DMS114 treated with DMSO at 0.1 percent for 48 hours (cell line): Measurements from ENCODE around the gene CLINT1.
"Not testable (repeated sequence)": the region's sequence is repeated elsewhere in the genome, so short reads cannot be mapped to it uniquely, and the experiment has no call there.

Source experiments
- DNase-seq: peaks from one replicate; lab custom pipeline; 2025; ENCODE audit not compliant: unreplicated experiment; lab: John Stamatoyannopoulos, UW

CLINT1 gene

DNA sequence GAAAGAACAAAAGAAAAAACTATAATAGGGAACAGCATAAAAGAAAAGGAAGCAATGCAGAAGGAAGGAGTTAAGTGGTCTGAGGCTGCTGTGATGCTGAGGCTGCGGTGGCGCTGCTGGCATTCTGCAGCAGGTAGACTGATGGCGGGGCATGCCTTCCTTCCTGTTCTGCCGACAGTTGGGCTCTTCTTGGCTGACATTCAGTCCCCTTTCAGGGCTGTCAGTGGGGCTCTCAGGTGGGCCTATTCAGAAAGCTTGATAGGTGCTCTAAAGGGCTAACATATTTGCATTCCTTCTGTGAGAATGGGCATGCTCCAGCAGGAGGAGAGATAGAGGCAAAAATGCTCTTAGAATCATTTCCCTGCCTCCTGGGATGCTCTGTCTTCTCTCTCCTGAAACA is 5.1 kb upstream of the CLINT1 start:
- no peak for DNase-seq

DNA sequence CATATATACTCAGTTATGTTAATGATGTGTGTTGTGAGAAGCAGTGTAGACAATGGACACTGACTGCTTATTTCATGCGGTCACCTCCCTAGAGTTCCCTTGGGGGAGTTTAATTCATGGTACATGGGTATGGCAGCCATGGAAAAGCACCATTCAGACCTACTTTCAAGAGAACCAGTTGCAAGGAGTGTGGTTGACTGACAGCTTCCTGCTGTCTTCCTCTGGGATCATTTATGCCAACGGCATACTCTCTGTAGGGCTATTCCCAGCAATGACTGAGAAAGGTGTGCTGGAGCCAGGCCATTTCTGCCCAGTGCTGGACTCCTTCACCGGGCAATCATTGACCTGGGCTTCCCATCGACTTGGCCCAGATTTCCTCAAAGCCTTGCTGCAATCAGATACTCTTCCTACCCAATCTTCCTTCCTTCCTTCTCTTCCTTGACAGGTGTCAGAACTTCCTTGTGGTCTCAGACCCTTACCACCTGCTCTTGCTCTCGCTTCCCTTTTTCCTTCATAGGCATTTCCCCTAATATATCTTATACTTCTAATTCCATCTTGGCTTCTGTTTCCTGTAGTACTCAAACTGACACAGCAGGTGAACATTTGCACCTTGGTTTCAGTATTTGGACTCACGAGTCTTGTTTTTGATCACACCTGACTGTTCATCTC is 3.4 kb upstream of the CLINT1 start:
- no peak for DNase-seq

DNA sequence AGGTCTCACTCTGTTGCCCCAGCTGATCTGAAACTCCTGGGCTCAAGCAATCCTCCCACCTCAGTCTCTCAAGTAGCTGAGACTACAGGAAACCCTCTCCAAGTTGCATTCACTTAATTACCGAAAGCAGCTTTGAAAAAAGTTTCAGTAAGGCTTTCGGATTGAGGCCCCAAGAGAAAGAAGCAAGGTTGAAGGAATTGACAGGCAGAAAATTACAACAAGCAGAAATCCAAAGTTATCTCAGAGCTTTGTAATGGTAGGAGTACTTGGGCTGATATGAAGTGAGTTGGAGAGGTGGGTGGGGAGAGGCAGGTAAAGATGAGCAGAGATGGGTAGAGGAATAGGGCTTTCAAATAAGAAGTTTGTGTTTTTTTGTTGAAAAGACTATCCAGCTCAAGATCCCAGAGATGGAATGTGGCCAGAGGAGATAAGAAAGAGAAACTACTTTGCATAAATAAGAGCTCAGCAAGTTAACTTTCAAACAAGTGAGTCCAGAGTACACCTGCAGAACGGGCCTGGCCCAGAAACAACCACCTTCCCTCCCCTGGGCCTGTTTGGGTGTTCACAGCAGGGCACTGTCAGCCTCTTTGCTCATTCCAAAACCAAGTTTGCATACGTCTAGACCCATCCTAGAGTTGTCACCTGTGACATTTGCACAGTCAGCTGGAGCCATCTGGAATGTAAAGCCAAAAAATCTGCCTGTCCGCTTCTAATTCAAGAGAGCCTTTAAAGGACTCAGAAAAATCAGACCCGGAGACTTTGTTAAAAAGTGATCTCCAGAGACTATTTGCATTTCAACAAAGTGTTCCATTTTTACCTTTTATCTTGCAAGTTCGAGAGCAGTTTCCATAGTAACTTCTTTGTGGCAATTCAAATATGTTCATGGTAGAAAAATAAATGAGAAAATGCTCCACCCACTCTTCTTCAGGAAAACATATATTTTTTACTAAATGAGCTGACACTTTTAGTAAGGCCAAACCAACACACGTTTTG is 2.2 kb upstream of the CLINT1 start:
- DNase-seq, result no peak

GRCh38 chr5:157859227-157859575 is 256 bp upstream of the CLINT1 start:
- no peak for DNase-seq

GRCh38 chr5:157857816-157858526 is 974 bp downstream of the CLINT1 start:
- no peak for DNase-seq

DNA sequence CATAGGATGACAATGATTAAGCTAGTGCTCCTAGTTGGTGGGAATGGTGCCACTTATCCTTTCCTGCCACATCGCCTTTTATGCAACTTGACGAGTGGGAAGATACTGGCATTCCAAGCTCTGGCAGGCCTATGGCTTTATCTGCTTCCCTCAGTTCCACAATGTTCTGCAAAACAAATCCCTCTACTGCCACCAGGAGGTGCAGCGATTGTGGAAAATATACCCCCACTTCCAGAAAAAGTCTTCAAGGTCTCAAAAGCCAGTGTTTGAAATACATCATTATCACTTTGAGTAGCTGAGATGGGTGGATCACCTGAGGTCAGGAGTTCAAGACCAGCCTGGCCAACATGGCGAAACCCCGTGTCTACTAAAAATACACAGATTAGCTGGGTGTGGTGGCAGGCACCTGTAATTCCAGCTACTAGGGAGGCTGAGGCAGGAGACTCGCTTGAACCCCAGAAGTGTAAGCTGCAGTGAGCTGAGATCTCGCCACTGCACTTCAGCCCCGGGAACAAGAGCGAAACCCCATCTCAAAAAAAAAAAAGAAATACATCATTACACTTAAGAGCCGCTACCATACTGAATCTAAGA is 3.4 kb downstream of the CLINT1 start:
- DNase-seq, result peak; percentile 47

DNA sequence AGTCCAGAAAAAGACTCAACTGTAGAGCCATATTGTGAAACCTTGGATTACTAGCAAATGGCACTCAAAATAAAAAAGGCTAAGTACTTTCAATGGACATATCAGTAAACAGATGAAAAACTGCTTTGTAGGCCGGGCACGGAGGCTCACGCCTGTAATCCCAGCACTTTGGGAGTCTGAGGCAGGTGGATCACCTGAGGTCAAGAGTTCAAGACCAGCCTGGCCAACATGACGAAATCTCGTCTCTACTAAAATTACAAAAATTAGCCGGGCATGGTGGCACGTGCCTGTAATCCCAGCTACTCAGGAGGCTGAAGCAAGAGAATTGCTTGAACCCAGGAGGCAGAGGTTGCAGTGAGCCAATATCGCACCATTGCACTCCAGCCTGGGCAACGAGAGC is 5.6 kb downstream of the CLINT1 start:
- not testable (repeated sequence) for DNase-seq

DNA sequence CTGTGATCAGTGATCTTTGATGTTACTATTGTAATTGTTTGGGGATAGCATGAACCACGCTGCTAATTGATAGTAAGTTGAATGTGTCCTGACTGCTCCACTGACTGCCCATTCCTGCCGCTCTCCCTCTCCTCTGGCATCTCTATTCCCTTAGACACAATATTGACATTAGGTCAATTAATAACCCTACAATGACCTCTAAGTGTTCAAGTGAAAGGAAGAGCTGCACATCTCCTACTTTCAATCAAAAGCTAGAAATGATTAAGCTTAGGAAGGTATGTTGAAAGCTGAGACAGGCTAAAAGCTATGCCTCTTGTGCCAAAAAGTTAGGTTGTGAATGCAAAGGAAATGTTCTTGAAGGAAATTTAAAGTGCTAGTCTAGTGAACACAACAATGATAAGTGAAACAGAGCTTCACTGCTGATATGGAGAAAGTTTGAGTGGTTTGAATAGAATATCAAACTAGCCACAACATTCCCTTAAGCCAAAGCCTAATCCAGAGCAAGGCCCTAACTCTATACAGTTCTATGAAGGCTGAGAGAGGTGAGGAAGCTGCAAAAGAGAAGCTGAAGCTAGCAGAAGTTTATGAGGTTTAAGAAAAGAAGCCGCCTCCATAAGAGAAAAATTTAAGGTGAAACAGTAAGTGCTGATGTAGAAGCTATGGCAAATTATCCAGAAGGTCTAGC is 12.9 kb downstream of the CLINT1 start:
- DNase-seq, result no peak

DNA sequence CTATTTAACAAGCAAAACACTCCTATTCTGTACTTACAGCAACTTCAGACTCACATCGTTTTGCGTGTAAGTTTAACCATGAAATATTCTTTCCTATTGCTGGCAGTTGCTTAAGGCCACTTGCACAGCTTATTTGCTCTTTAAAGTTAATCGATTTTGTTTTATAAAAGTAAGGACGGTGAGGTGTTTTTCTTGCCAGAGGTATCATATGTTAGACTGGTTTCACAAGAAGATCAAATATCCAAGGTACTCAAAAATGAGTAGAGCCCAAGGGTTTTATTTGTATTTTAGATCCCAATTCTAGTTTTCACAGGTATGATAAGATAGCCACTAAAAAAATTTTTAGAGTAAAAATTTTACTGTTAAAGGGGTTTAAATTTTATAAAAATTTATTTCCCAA is 16.2 kb downstream of the CLINT1 start:
- DNase-seq, result no peak

DNA sequence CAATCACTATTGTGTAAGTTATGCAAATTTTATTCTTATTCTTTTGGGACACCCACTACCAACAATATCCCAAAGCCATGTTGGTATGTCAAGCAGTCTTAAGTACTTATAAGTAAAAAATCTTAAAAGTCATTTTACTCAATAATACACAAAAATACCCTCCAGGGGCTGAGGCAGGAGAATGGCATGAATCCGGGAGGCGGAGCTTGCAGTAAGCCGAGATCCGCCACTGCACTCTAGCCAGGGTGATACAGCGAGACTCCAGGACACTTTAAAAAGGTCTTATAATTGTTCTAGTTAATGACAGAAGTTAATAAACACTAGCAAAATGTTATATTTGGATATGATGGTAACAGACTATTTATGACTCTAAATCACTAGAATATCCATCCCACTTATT is 16.8 kb downstream of the CLINT1 start:
- DNase-seq, result no peak

DNA sequence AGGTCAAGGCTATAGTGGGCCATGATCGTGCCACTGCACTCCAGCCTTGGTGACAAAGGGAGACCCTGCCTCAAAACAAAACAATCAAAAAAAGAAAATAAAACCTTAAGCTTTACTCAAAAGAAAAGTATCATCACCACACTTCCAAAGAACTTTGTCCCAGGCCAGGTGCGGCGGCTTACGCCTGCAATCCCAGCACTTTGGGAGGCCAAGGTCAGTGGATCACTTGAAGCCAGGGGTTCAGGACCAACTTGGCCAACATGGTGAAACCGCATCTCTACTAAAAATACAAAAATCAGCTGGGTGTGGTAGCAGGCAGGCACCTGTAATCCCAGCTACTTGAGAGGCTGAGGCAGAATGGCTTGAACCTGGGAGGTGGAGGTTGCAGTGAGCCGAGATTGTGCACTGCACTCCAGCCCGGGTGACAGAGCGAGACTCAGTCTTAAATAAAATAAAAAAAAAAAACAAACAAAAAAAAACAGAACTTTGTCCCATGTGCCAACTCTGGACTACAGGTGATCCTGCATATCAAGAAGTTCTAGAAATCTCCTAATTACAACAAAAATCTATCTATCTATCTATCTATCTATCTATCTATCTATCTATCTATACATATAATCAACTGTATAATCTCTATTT is 19.7 kb downstream of the CLINT1 start:
- no peak for DNase-seq

DNA sequence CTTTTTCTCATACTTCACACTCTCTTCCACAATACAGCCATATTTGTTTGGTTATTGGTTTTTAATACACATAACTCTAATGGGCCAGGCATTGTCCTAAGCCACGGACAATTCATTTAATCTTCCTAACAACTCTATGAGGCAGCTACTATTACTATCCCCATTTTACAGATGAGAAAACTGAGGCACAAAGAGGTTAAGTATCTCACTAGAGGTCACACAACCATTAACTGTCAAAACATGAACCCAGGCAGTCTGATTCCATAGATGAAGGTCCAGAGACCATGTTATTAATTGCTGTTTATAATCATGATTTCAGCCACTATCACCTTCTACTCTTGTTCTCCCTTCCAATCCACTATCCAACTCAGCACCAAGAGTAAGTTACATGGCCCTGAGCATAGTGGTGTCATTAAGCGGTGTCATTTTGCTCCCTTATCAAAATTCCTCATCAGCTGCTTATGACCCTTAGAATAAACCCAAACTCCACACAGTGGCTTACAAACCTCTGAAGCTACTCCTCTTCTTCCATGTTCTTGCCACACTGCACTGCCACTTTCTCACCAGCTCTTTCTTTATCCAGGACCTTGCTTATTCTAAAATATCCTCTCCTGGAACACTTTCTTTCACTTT is 22.7 kb downstream of the CLINT1 start:
- DNase-seq, result no peak

DNA sequence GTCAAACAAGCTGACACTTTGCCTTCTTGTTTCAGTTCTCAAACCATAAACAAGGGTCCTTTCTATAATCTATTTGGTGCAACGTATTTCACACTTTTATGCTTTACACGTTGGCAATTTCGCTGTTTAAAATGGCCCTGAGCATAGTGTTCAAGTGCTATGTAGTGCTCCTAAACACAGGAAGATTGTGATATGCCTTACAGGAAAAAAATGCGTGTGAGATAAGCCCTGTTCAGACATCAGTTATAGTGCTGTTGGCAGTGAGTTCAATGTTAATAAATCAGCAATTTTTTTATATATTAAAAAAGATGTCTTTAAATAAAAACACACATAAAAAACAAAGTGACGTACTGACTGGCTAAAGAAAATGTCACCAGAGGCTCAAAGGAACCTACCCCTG is 23.9 kb downstream of the CLINT1 start:
- DNase-seq, result no peak

DNA sequence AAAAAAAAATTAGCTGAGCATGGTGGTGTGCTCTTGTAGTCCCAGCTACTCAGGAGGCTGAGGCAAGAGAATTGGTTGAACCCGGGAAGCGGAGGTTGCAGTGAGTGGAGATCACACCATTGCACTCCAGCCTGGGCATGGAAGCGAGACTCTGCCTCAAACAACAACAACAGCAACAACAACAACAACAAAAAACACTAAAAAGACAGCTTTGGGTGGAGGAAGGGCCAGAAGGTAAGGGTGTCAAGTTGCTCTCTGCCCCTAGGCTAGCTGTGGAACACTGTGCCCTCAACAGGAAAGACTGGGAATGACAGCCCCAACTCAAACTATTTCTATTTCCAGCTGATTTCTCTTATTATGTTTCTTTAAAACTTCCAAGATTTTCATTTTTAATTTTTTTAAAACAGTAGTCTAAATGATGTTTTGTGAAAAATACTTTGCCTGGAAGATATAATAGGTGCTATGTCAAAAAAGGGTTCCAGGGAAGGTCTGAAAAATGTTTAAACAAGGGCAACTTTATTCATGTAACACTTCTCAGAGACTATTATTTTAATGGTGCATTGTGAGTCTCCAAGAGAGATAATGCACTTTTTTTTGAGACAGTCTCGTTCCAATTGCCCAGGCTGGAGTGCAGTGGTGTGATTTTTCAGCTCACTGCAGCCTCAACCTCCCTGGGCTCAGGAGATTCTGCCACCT is 29.9 kb downstream of the CLINT1 start:
- DNase-seq, result no peak

GRCh38 chr5:157828105-157828943 is 30.6 kb downstream of the CLINT1 start:
- DNase-seq, result no peak

- DNase-seq, result no peak
These were observed 31.5 kb downstream of the CLINT1 start for GRCh38 chr5:157827423-157827822.

DNA sequence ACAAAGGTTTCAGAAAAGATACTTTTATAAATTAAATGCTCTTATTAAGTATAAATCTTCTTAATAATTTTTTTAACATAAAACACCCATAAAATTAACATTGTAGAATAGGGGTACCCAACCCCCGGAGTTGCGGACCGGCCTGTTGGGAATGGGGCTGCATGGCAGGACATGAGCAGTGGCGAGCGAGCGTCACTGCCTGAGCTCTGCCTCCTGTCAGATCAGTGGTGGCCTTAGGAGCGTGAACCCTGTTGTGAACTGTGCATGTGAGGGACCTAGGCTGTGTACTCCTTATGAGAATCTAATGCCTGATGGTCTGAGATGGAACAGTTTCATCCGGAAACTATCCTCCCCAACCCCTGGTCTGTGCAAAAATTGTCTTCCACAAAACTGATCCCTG is 35.3 kb downstream of the CLINT1 start:
- DNase-seq, result no peak

DNA sequence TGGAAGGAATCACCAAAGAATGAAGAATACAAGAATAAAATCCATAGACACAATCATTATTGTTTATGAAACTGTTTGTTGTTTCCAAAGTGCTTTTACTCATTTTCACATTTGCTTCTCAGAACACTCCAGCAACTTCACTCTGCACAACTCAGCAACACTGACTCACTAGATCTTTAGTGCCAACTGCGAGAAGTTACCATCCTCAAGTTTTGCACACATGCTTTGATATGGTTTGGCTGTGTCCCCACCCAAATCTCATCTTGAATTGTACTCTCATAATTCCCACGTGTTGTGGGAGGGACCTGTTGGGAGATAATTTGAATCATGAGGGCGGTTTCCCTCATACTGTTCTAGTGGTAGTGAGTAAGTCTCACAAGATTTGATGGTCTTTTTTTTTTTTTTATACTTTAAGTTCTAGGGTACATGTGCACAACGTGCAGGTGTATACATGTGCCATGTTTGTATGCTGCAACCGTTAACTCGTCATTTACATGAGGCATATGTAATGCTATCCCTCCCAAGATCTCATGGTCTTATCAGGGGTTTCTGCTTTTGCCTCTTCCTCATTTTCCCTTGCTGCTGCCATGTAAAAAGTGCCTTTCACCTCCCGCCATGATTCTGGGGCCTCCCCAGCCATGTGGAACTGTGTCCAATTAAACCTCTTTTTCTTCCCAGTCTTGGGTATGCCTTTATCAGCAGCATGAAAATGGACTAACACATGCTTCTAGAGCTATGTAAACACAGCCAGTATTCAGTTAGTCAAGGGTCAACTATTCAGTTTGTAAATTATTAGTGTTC is 36.9 kb downstream of the CLINT1 start:
- DNase-seq, result no peak
